Astrocyte (in vitro differentiated cells and primary cell): ENCODE data around the gene WSB2. TPM values are rescaled to one million over a fixed set of nuclear protein-coding genes. Genes with fewer than 3 reads are reported as not detected.

Experiments
- DNase-seq: peaks from one replicate; pipeline ENCODE4 v3.0.0-alpha.2; 2010; ENCODE audit warnings: low read depth
- FAIRE-seq: peaks from 2 replicates; lab custom pipeline; 2011; peaks lifted over from hg19 to GRCh38; lab: Jason Lieb, UNC
- H2AFZ ChIP-seq: 2 replicates; pipeline ENCODE4 v1.6.0; 2012; ENCODE audit warnings: low read depth, low read length, inconsistent platforms
- H3K27ac ChIP-seq: 2 replicates; pipeline ENCODE4 v1.5.1; 2011; ENCODE audit warnings: low read depth, low read length, inconsistent platforms
- H3K27me3 ChIP-seq: 2 replicates; pipeline ENCODE4 v1.6.0; 2011; ENCODE audit warnings: low read length, inconsistent platforms; ENCODE audit not compliant: insufficient read depth
- H3K36me3 ChIP-seq: 2 replicates; pipeline ENCODE4 v1.5.1; 2011; ENCODE audit warnings: low read length, inconsistent platforms; ENCODE audit not compliant: insufficient read depth
- H3K4me1 ChIP-seq: 2 replicates; pipeline ENCODE4 v1.5.1; 2011; ENCODE audit warnings: low read length, inconsistent platforms; ENCODE audit not compliant: insufficient read depth
- H3K4me2 ChIP-seq: 2 replicates; pipeline ENCODE4 v1.6.0; 2012; ENCODE audit warnings: low read length, inconsistent platforms
- H3K4me3 ChIP-seq: 2 replicates; pipeline ENCODE4 v1.5.1; 2011; ENCODE audit warnings: low read depth, mild to moderate bottlenecking, low read length, inconsistent platforms; ENCODE audit not compliant: insufficient read depth
- H3K79me2 ChIP-seq: 2 replicates; pipeline ENCODE4 v1.6.0; 2012; ENCODE audit warnings: mild to moderate bottlenecking, low read length, inconsistent platforms; ENCODE audit not compliant: insufficient read depth
- H3K9ac ChIP-seq: 2 replicates; pipeline ENCODE4 v1.6.0; 2012; ENCODE audit warnings: mild to moderate bottlenecking, low read length, inconsistent platforms
- H3K9me3 ChIP-seq: 2 replicates; pipeline ENCODE4 v1.5.1; 2012; ENCODE audit warnings: low read depth, mild to moderate bottlenecking, low read length, inconsistent platforms; ENCODE audit not compliant: insufficient read depth
- H4K20me1 ChIP-seq: 2 replicates; pipeline ENCODE4 v1.6.0; 2012; ENCODE audit warnings: low read length, inconsistent platforms; ENCODE audit not compliant: insufficient read depth
- H3K27ac Mint-ChIP-seq: one replicate; pipeline ENCODE4 v1.8.0; 2021; ENCODE audit warnings: mild to moderate bottlenecking, mixed read lengths; ENCODE audit not compliant: unreplicated experiment
- H3K27me3 Mint-ChIP-seq: one replicate; pipeline ENCODE4 v1.8.0; 2021; ENCODE audit warnings: low read depth, mixed read lengths; ENCODE audit not compliant: unreplicated experiment
- H3K36me3 Mint-ChIP-seq: one replicate; pipeline ENCODE4 v1.8.0; 2021; ENCODE audit warnings: low read depth, mixed read lengths; ENCODE audit not compliant: unreplicated experiment
- H3K4me1 Mint-ChIP-seq: one replicate; pipeline ENCODE4 v1.8.0; 2021; ENCODE audit warnings: low read depth, mixed read lengths; ENCODE audit not compliant: unreplicated experiment
- H3K4me3 Mint-ChIP-seq: one replicate; pipeline ENCODE4 v1.8.0; 2021; ENCODE audit warnings: mild to moderate bottlenecking, moderate library complexity, mixed read lengths; ENCODE audit not compliant: unreplicated experiment
- H3K9me3 Mint-ChIP-seq: one replicate; pipeline ENCODE4 v1.8.0; 2021; ENCODE audit warnings: mild to moderate bottlenecking, mixed read lengths; ENCODE audit not compliant: unreplicated experiment
- EZH2 ChIP-seq: IDR thresholded peaks from 2 replicates; pipeline ENCODE4 v1.6.1; 2012; ENCODE audit warnings: mild to moderate bottlenecking, low read length, inconsistent platforms; ENCODE audit not compliant: insufficient read depth
- total RNA-seq: library from RNA; stranded (reverse); gene quantifications from 2 replicates; pipeline ENCODE4 v1.2.1, GENCODE V29; 2021
- TF ChIP-seq, protein P1 (sequence below): IDR thresholded peaks from 2 replicates; pipeline ENCODE4 v1.5.1; 2011; ENCODE audit warnings: low read depth, mild to moderate bottlenecking, inconsistent platforms, low read length, moderate library complexity; ENCODE audit not compliant: insufficient read depth

The WSB2 gene
- total RNA-seq, 1 donor from 2014 or later, result 113 TPM

DNA sequence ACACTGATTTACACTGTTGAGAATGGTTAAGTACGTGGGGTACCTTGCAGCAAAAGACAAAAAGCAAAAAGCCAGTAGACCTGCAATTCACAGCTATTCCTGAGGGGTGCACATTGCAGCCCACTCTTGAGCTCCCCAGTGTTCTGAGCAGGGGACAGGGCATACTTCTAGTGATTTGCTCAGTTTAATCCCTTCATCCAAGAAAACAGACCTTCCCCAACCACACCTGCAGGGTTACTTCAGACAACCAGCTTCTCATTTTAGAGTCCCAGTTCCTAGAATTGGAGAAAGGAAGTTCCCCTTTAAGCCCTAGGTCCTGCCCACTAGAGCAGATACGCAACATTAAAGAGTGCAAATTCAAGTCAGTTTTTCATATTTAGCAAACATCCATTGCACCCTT is 3.6 kb upstream of the WSB2 start:
- peaks cover 25% of the 10 kb centered on the region for H3K79me2 ChIP-seq
- H3K4me1 Mint-ChIP-seq, result peaks cover 24% of the 10 kb centered on the region
- FAIRE-seq, result no peak
- H3K36me3 Mint-ChIP-seq, result no peaks in the 10 kb centered on the region
- no peak overlapping the region for H3K4me3 ChIP-seq
- H3K27ac Mint-ChIP-seq, result no peak overlapping the region
- no peak overlapping the region for H3K4me2 ChIP-seq
- H3K4me1 ChIP-seq, result peaks cover 12% of the 10 kb centered on the region
- no peak overlapping the region for H3K4me3 Mint-ChIP-seq
- no peaks in the 10 kb centered on the region for H3K36me3 ChIP-seq
- no peak overlapping the region for H3K9ac ChIP-seq
- no peak for TF ChIP-seq EZH2
- TF ChIP-seq, protein P1, sequence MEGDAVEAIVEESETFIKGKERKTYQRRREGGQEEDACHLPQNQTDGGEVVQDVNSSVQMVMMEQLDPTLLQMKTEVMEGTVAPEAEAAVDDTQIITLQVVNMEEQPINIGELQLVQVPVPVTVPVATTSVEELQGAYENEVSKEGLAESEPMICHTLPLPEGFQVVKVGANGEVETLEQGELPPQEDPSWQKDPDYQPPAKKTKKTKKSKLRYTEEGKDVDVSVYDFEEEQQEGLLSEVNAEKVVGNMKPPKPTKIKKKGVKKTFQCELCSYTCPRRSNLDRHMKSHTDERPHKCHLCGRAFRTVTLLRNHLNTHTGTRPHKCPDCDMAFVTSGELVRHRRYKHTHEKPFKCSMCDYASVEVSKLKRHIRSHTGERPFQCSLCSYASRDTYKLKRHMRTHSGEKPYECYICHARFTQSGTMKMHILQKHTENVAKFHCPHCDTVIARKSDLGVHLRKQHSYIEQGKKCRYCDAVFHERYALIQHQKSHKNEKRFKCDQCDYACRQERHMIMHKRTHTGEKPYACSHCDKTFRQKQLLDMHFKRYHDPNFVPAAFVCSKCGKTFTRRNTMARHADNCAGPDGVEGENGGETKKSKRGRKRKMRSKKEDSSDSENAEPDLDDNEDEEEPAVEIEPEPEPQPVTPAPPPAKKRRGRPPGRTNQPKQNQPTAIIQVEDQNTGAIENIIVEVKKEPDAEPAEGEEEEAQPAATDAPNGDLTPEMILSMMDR, result peak; percentile 19
- H3K9me3 ChIP-seq, result no peaks in the 10 kb centered on the region
- H4K20me1 ChIP-seq, result no peaks in the 10 kb centered on the region
- no peak overlapping the region for H2AFZ ChIP-seq
- H3K27ac ChIP-seq, result no peak overlapping the region
- no peaks in the 10 kb centered on the region for H3K9me3 Mint-ChIP-seq
- DNase-seq, result no peak
- no peaks in the 10 kb centered on the region for H3K27me3 ChIP-seq
- no peaks in the 10 kb centered on the region for H3K27me3 Mint-ChIP-seq

DNA sequence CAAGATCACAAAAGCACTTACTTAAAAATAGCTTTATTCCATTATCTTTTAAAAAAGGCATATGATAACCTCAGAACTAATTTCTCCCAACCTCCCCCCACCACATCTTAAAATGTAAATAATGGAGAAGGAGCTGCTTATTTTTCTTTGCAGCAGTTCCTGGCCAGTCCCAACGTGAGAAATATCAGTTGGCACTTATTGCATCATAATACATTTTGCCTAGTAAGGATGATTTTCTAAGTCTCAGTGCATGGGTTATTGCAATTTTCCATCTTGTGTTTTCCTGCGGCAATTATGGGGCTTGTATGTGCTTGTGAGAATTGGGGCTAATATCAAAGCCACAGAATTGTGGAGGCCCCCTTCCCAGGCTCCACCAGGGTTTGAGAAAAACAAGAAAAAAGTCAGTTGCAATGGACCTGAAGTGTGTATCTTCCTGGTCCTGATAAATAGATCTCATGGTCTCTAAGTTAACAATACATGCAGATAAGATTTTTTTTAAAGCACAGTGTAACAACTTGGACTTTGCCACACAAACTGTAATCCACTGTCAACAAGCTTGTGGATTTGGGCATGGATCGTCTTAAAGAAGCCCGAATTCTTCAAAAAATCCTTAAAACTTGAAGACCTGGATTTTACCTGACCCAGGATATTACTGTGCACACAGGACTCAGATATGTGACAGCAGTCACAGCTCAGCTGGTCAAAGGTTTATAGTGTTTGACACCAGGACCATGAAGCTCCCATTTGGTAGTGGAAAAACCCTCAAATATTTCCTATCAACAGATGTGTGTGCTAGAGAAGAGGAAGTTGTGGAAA is 2.8 kb upstream of the WSB2 start:
- Histone ChIP-seq H3K27ac (no peak overlapping the region), H3K9ac (no peak overlapping the region), H3K9me3 (no peaks in the 10 kb centered on the region), H3K4me2 (no peak overlapping the region), H3K36me3 (no peaks in the 10 kb centered on the region), H4K20me1 (no peaks in the 10 kb centered on the region), H3K27me3 (no peaks in the 10 kb centered on the region), H3K79me2 (peaks cover 33% of the 10 kb centered on the region), H2AFZ (no peak overlapping the region), H3K4me3 (no peak overlapping the region), H3K4me1 (peaks cover 20% of the 10 kb centered on the region)
- no peaks in the 10 kb centered on the region for H3K36me3 Mint-ChIP-seq
- FAIRE-seq (no peak), DNase-seq (no peak)
- no peak for TF ChIP-seq EZH2
- TF ChIP-seq, protein P1, result no peak
- H3K27me3 Mint-ChIP-seq, result no peaks in the 10 kb centered on the region
- peak overlapping the region; percentile 94 for H3K4me3 Mint-ChIP-seq
- H3K4me1 Mint-ChIP-seq, result peaks cover 27% of the 10 kb centered on the region
- no peak overlapping the region for H3K27ac Mint-ChIP-seq
- no peaks in the 10 kb centered on the region for H3K9me3 Mint-ChIP-seq
